Natural killer cell treated with Interleukin-12 subunit alpha and Interleukin-12 subunit beta and Interleukin-15 and Interleukin-18, amount 100 ng/mL, for 72 hours (primary cell): ENCODE data around the gene CYBRD1. TPM values are rescaled to one million over a fixed set of nuclear protein-coding genes. Genes with fewer than 3 reads are reported as not detected.
A peak's percentile ranks its signal among the peaks of the same experiment; 100 is the strongest.

Source experiments
- ATAC-seq, 2 donors: fragments of 150-1000 bp; cut with Tn5 transposase in 1 of 2; sonication (Bioruptor Pico), chemical (Tn5 transposase) in 1 of 2; 2 replicates each; pipeline ENCODE4 v1.10.0; 2021
- DNase-seq: peaks from one replicate; pipeline ENCODE4 v3.0.0; 2022; ENCODE audit warnings: low spot score
- H3K27ac Mint-ChIP-seq, 2 donors: 1 replicate in 1 of 2; 2 replicates in 1 of 2; pipeline ENCODE4 v1.8.0; 2022; ENCODE audit warnings: mixed read lengths in 2 of 2, mild to moderate bottlenecking in 1 of 2, moderate library complexity in 1 of 2
- H3K27me3 Mint-ChIP-seq, 2 donors: 1 replicate in 1 of 2; 2 replicates in 1 of 2; pipeline ENCODE4 v1.8.0; 2022; ENCODE audit warnings: mixed read lengths in 2 of 2
- H3K36me3 Mint-ChIP-seq: one replicate; pipeline ENCODE4 v1.8.0; 2022; ENCODE audit warnings: mixed read lengths
- H3K4me1 Mint-ChIP-seq, 2 donors: 1 replicate in 1 of 2; 2 replicates in 1 of 2; pipeline ENCODE4 v1.8.0; 2022; ENCODE audit warnings: low read depth in 2 of 2, mixed read lengths in 2 of 2, mild to moderate bottlenecking in 1 of 2
- H3K4me3 Mint-ChIP-seq: one replicate; pipeline ENCODE4 v1.8.0; 2022; ENCODE audit warnings: mixed read lengths
- H3K9me3 Mint-ChIP-seq: 2 replicates; pipeline ENCODE4 v1.8.0; 2022; ENCODE audit warnings: mixed read lengths
- total RNA-seq, 2 donors: library from RNA; stranded (reverse); gene quantifications; one replicate each; pipeline ENCODE4 v1.2.3, GENCODE V29; 2022

CYBRD1 gene
- total RNA-seq, 2 donors from 2014 or later, result 0.78 to 5.2 TPM

GRCh38 chr2:171550613-171551012, 28.3 kb downstream of the CYBRD1 start:
- no peak for ATAC-seq
- no peak for DNase-seq
- H3K36me3 Mint-ChIP-seq, result no peaks in the 10 kb centered on the region
- H3K27ac Mint-ChIP-seq, result no peak overlapping the region
- no peak overlapping the region for H3K4me3 Mint-ChIP-seq
- no peaks in the 10 kb centered on the region for H3K9me3 Mint-ChIP-seq
- H3K4me1 Mint-ChIP-seq, result peaks cover 0 to 9% of the 10 kb centered on the region in 2 donors
- H3K27me3 Mint-ChIP-seq, result no peaks in the 10 kb centered on the region

- Mint-ChIP-seq H3K27me3 (no peaks in the 10 kb centered on the region), H3K36me3 (no peaks in the 10 kb centered on the region), H3K9me3 (no peaks in the 10 kb centered on the region), H3K4me1 (peaks cover 0 to 8% of the 10 kb centered on the region in 2 donors), H3K4me3 (no peak overlapping the region), H3K27ac (no peak overlapping the region)
- DNase-seq, result no peak
- ATAC-seq, result no peak
These were observed 29.6 kb downstream of the CYBRD1 start for GRCh38 chr2:171551836-171552235.

GRCh38 chr2:171553236-171553635, 31.0 kb downstream of the CYBRD1 start:
- Mint-ChIP-seq H3K4me1 (no peaks in the 10 kb centered on the region), H3K4me3 (no peak overlapping the region), H3K36me3 (no peaks in the 10 kb centered on the region), H3K9me3 (no peaks in the 10 kb centered on the region), H3K27me3 (no peaks in the 10 kb centered on the region), H3K27ac (no peak overlapping the region)
- ATAC-seq (no peak), DNase-seq (no peak)

GRCh38 chr2:171553858-171554257, 31.6 kb downstream of the CYBRD1 start:
- no peaks in the 10 kb centered on the region for H3K36me3 Mint-ChIP-seq
- H3K27ac Mint-ChIP-seq, result no peak overlapping the region
- H3K27me3 Mint-ChIP-seq, result no peaks in the 10 kb centered on the region
- DNase-seq (no peak), ATAC-seq (peak in 1 of 2 donors; percentile 67)
- no peaks in the 10 kb centered on the region for H3K4me1 Mint-ChIP-seq
- no peaks in the 10 kb centered on the region for H3K9me3 Mint-ChIP-seq
- H3K4me3 Mint-ChIP-seq, result no peak overlapping the region

- Mint-ChIP-seq H3K27me3 (no peaks in the 10 kb centered on the region), H3K4me3 (no peak overlapping the region), H3K9me3 (no peaks in the 10 kb centered on the region), H3K4me1 (no peaks in the 10 kb centered on the region), H3K27ac (no peak overlapping the region), H3K36me3 (no peaks in the 10 kb centered on the region)
- no peak for DNase-seq
- no peak for ATAC-seq
These were observed 32.8 kb downstream of the CYBRD1 start for GRCh38 chr2:171554991-171555615.

GRCh38 chr2:171557363-171557762, 35.1 kb downstream of the CYBRD1 start:
- H3K4me1 Mint-ChIP-seq, result no peaks in the 10 kb centered on the region
- no peak for DNase-seq
- no peak overlapping the region for H3K27ac Mint-ChIP-seq
- no peaks in the 10 kb centered on the region for H3K36me3 Mint-ChIP-seq
- H3K9me3 Mint-ChIP-seq, result no peaks in the 10 kb centered on the region
- H3K27me3 Mint-ChIP-seq, result no peaks in the 10 kb centered on the region
- H3K4me3 Mint-ChIP-seq, result no peak overlapping the region
- no peak for ATAC-seq

- Mint-ChIP-seq H3K4me1 (no peaks in the 10 kb centered on the region), H3K4me3 (no peak overlapping the region), H3K9me3 (no peaks in the 10 kb centered on the region), H3K27me3 (peaks cover 3 to 4% of the 10 kb centered on the region in 2 donors), H3K36me3 (no peaks in the 10 kb centered on the region), H3K27ac (no peak overlapping the region)
- DNase-seq (no peak), ATAC-seq (no peak)
These were observed 41.0 kb downstream of the CYBRD1 start for GRCh38 chr2:171563301-171563700.

GRCh38 chr2:171564463-171564862, 42.2 kb downstream of the CYBRD1 start:
- ATAC-seq (no peak), DNase-seq (no peak)
- Mint-ChIP-seq H3K27ac (no peak overlapping the region), H3K27me3 (peaks cover 3 to 5% of the 10 kb centered on the region in 2 donors), H3K4me1 (no peaks in the 10 kb centered on the region), H3K4me3 (no peak overlapping the region), H3K36me3 (no peaks in the 10 kb centered on the region), H3K9me3 (no peaks in the 10 kb centered on the region)

- no peak for DNase-seq
- no peak overlapping the region for H3K4me3 Mint-ChIP-seq
- peaks cover 3 to 5% of the 10 kb centered on the region in 2 donors for H3K27me3 Mint-ChIP-seq
- H3K27ac Mint-ChIP-seq, result no peak overlapping the region
- H3K9me3 Mint-ChIP-seq, result no peaks in the 10 kb centered on the region
- no peaks in the 10 kb centered on the region for H3K4me1 Mint-ChIP-seq
- no peaks in the 10 kb centered on the region for H3K36me3 Mint-ChIP-seq
- ATAC-seq, result no peak
These were observed 43.8 kb downstream of the CYBRD1 start for GRCh38 chr2:171566057-171566456.

- H3K4me1 Mint-ChIP-seq, result no peaks in the 10 kb centered on the region
These were observed 44.5 kb downstream of the CYBRD1 start for GRCh38 chr2:171566753-171567152.

GRCh38 chr2:171568089-171568488, 45.8 kb downstream of the CYBRD1 start:
- no peak overlapping the region for H3K27ac Mint-ChIP-seq

More at GRCh38 chr2:171566753-171567152, 44.5 kb downstream of the CYBRD1 start:
- H3K27ac Mint-ChIP-seq, result no peak overlapping the region
- DNase-seq (no peak), ATAC-seq (no peak)
- peaks cover 3 to 5% of the 10 kb centered on the region in 2 donors for H3K27me3 Mint-ChIP-seq
- no peaks in the 10 kb centered on the region for H3K9me3 Mint-ChIP-seq
- H3K36me3 Mint-ChIP-seq, result no peaks in the 10 kb centered on the region
- no peak overlapping the region for H3K4me3 Mint-ChIP-seq

GRCh38 chr2:171571721-171572120, 49.4 kb downstream of the CYBRD1 start:
- H3K36me3 Mint-ChIP-seq, result no peaks in the 10 kb centered on the region
- DNase-seq, result no peak
- H3K27ac Mint-ChIP-seq, result no peak overlapping the region
- H3K4me1 Mint-ChIP-seq, result peaks cover 0 to 4% of the 10 kb centered on the region in 2 donors
- no peaks in the 10 kb centered on the region for H3K9me3 Mint-ChIP-seq
- no peak overlapping the region for H3K4me3 Mint-ChIP-seq
- peaks cover 3 to 5% of the 10 kb centered on the region in 2 donors for H3K27me3 Mint-ChIP-seq
- ATAC-seq, result no peak

More at GRCh38 chr2:171568089-171568488, 45.8 kb downstream of the CYBRD1 start:
- no peak for ATAC-seq
- Mint-ChIP-seq H3K4me3 (no peak overlapping the region), H3K27me3 (peaks cover 3 to 5% of the 10 kb centered on the region in 2 donors), H3K36me3 (no peaks in the 10 kb centered on the region), H3K9me3 (no peaks in the 10 kb centered on the region), H3K4me1 (no peaks in the 10 kb centered on the region)
- no peak for DNase-seq

GRCh38 chr2:171574149-171574795, 52.0 kb downstream of the CYBRD1 start:
- H3K4me3 Mint-ChIP-seq, result no peak overlapping the region
- H3K36me3 Mint-ChIP-seq, result no peaks in the 10 kb centered on the region
- H3K27ac Mint-ChIP-seq, result peak overlapping the region in 1 of 2 donors; percentile 31

GRCh38 chr2:171575606-171576005, 53.3 kb downstream of the CYBRD1 start:
- H3K27me3 Mint-ChIP-seq, result peaks cover 0 to 2% of the 10 kb centered on the region in 2 donors
- DNase-seq (no peak), ATAC-seq (no peak)
- no peak overlapping the region for H3K27ac Mint-ChIP-seq
- H3K4me3 Mint-ChIP-seq, result no peak overlapping the region
- no peaks in the 10 kb centered on the region for H3K36me3 Mint-ChIP-seq
- H3K4me1 Mint-ChIP-seq, result peaks cover 0 to 4% of the 10 kb centered on the region in 2 donors
- no peaks in the 10 kb centered on the region for H3K9me3 Mint-ChIP-seq

More at GRCh38 chr2:171574149-171574795, 52.0 kb downstream of the CYBRD1 start:
- Mint-ChIP-seq H3K4me1 (peaks cover 0 to 4% of the 10 kb centered on the region in 2 donors), H3K9me3 (no peaks in the 10 kb centered on the region), H3K27me3 (peaks cover 0 to 2% of the 10 kb centered on the region in 2 donors)
- peak; percentile 95 to 96 for ATAC-seq
- peak; percentile 81 for DNase-seq
